Mucosa of descending colon (tissue), 3 donors: Measurements from ENCODE around the gene PYHIN1. TPM values are rescaled to one million over a fixed set of nuclear protein-coding genes. Genes with fewer than 3 reads are reported as not detected.

Experiments used
- ATAC-seq: fragments of 200-7000 bp; cut with Tn5 transposase; one replicate; pipeline ENCODE4 v1.9.1; 2020; ENCODE audit warnings: mild to moderate bottlenecking, moderate library complexity
- DNase-seq, 3 donors: peaks; one replicate each; pipeline ENCODE4 v3.0.0-alpha.2; 2020
- H3K36me3 ChIP-seq: fragments of 200-600 bp; one replicate; pipeline ENCODE4 v1.8.0; 2021; ENCODE audit warnings: low read depth, mild to moderate bottlenecking
- H3K4me1 ChIP-seq: fragments of 200-600 bp; one replicate; pipeline ENCODE4 v1.8.0; 2021; ENCODE audit warnings: low read depth, mild to moderate bottlenecking
- H3K4me3 ChIP-seq: fragments of 200-600 bp; one replicate; pipeline ENCODE4 v1.8.0; 2021; ENCODE audit warnings: mild to moderate bottlenecking
- H3K9me3 ChIP-seq: fragments of 200-600 bp; one replicate; pipeline ENCODE4 v1.8.0; 2021; ENCODE audit warnings: mild to moderate bottlenecking
- CTCF ChIP-seq: fragments of 200-600 bp; IDR thresholded peaks from one replicate; pipeline ENCODE4 v1.8.0; 2022; ENCODE audit warnings: antibody characterized with exemption, mild to moderate bottlenecking
- intact Hi-C, 2 donors: fragments of 100-400 bp; cut with DNase I in 1 of 2; cut with micrococcal nuclease in 1 of 2; formaldehyde crosslinking; loops; one replicate each; pipeline versions ENCODE4 v1.11.0 to v1.11.1; 2022; cut with DNase I, micrococcal nuclease
- total RNA-seq, 3 donors: library from RNA; stranded (reverse); fragmentation: NEBNext Ultra II Directional in 2 of 3; extraction: Animal tissue kit (Norgen Biotek cat#: 25700) in 2 of 3; gene quantifications; one replicate each; pipeline versions ENCODE4 v1.2.1 to v1.2.4, GENCODE V29; 2021 to 2023
- donor health status: DM: no; HTN: no; CAD: no; lungs with moderate emphysema.
- donor health status: DM: no; HTN: no; CAD: no.
- donor health status: DM: no; HTN: yes; CAD: no.

Gene PYHIN1
- total RNA-seq, 3 donors from 2014 or later, result 0.87 to 2.0 (median 0.98) TPM

DNA sequence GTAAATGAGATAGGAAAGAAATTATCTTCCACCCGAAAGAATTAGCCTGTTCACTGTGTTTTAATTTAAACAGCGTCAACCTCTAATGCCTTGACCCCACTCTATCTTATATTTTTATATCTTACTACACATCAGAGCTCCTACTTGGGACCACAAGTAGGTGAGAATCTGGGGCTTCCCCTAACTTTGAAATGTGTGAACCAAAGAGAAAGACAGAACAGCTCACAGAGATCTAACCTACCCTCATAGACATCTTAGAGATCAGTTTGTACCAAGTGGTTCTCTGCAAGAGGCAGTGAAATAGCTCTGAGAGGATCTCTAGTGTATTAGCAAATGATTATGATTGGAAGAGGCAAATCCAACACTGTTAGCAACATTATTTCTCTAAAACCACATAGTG lies 47.4 kb downstream of the PYHIN1 start:
- no peaks in the 10 kb centered on the region for H3K36me3 ChIP-seq
- TF ChIP-seq CTCF, result no peak
- intact Hi-C loops, result no loop called here

DNA sequence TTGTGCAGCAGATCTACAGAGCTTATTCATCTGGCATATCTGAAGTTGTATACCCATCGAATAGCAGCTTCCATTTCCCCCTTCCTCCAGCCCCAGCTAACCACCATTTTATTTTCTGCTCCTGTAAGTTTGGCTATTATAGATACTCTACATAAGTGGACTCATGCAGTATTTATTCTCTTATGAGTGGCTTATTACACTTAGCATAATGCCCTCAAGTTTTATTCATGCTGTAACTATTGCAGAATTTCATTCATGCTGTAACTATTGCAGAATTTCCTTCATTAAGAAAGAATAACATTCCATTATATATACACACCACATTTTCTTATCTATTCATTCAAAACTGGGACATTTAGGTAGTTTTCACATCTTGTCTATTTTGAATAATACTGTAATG lies 47.9 kb downstream of the PYHIN1 start:
- intact Hi-C loops, result no loop called here
- no peak for TF ChIP-seq CTCF
- Histone ChIP-seq H3K9me3 (peaks cover 2% of the 10 kb centered on the region), H3K4me1 (no peaks in the 10 kb centered on the region), H3K36me3 (no peaks in the 10 kb centered on the region), H3K4me3 (no peak overlapping the region)
- DNase-seq (no peak), ATAC-seq (no peak)

More for the DNA sequence above, 47.4 kb downstream of the PYHIN1 start:
- ATAC-seq (no peak), DNase-seq (no peak)
- peaks cover 2% of the 10 kb centered on the region for H3K9me3 ChIP-seq
- H3K4me3 ChIP-seq, result no peak overlapping the region
- no peaks in the 10 kb centered on the region for H3K4me1 ChIP-seq

- intact Hi-C loops, result no loop called here
- H3K4me1 ChIP-seq, result no peaks in the 10 kb centered on the region
Observed at GRCh38 chr1:158983235-158983634, 51.9 kb downstream of the PYHIN1 start.

GRCh38 chr1:158984386-158984785 lies 53.0 kb downstream of the PYHIN1 start:
- DNase-seq (no peak), ATAC-seq (no peak)
- intact Hi-C loops, result no loop called here
- Histone ChIP-seq H3K4me3 (no peak overlapping the region), H3K4me1 (no peaks in the 10 kb centered on the region), H3K36me3 (no peaks in the 10 kb centered on the region), H3K9me3 (peaks cover 2% of the 10 kb centered on the region)
- TF ChIP-seq CTCF, result no peak

More at GRCh38 chr1:158983235-158983634, 51.9 kb downstream of the PYHIN1 start:
- peaks cover 2% of the 10 kb centered on the region for H3K9me3 ChIP-seq
- no peak overlapping the region for H3K4me3 ChIP-seq
- no peaks in the 10 kb centered on the region for H3K36me3 ChIP-seq
- no peak for ATAC-seq
- no peak for TF ChIP-seq CTCF
- DNase-seq, result no peak

DNA sequence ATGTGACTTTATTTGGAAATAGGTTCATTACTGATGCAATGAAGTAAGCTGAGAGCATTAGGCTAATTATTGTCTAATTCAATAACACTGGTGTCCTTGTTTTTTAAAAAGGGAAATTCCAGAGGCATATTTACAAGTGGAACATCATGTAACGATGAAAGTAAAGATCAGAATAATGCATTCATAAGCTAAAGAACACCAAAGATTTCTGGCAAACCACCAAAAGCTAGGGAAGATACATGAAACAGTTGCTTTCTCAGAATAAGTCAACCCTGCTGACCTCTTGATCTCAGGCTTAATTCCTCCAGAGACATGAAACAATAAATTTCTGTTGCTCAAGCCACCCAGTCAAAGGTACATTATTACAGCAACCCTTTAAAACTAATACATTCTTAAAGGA lies 58.1 kb downstream of the PYHIN1 start:
- DNase-seq (no peak), ATAC-seq (no peak)
- intact Hi-C loops, result no loop called here
- Histone ChIP-seq H3K9me3 (no peaks in the 10 kb centered on the region), H3K36me3 (no peaks in the 10 kb centered on the region), H3K4me3 (no peak overlapping the region), H3K4me1 (no peaks in the 10 kb centered on the region)
- no peak for TF ChIP-seq CTCF

- no peak for TF ChIP-seq CTCF
- Histone ChIP-seq H3K9me3 (no peaks in the 10 kb centered on the region), H3K36me3 (no peaks in the 10 kb centered on the region), H3K4me3 (no peak overlapping the region), H3K4me1 (no peaks in the 10 kb centered on the region)
- DNase-seq (no peak), ATAC-seq (no peak)
- intact Hi-C loops, result loop anchor here in 1 of 2 donors (10.0 kb wide), 1 partner anchor 788 kb away; no protein-coding TSS in a partner anchor
Observed at GRCh38 chr1:158992787-158993312, 61.5 kb downstream of the PYHIN1 start.
